Spleen (tissue), 3 donors: ENCODE results near the gene ARHGAP22.

ENCODE experiments used
- POLR2A ChIP-seq, 3 donors: fragments of 450-650 bp; IDR thresholded peaks; one replicate each; pipeline ENCODE4 v1.5.1; 2017; ENCODE audit warnings: antibody characterized with exemption in 3 of 3, mild to moderate bottlenecking in 1 of 3
- POLR2AphosphoS5 ChIP-seq, 3 donors: sonication (generic); formaldehyde crosslinking; IDR thresholded peaks; one replicate each; pipeline ENCODE4 v1.5.1; 2017; ENCODE audit warnings: antibody characterized with exemption in 3 of 3

- no peak for TF ChIP-seq POLR2AphosphoS5 (IDR thresholded peaks at IDR 0.05)
- TF ChIP-seq POLR2A (IDR thresholded peaks at IDR 0.05), result no peak
Observed at GRCh38 chr10:48648172-48648942, 43.5 kb upstream of the ARHGAP22 start.
